Activated CD4-positive, alpha-beta T cell treated with anti-CD3 and anti-CD28 coated beads, Interleukin-2, amount 50 U/mL, for 4 hours (primary cell): ENCODE results near the gene SMARCA4.
"Not testable (repeated sequence)": the region's sequence is repeated elsewhere in the genome, so short reads cannot be mapped to it uniquely, and the experiment has no call there.

Experiments
- DNase-seq, 2 experiments: peaks; one replicate each; pipeline ENCODE4 v3.0.0-alpha.2; 2020

Gene SMARCA4

GRCh38 chr19:10929402-10929794, 31.4 kb upstream of the SMARCA4 start:
- no peak for DNase-seq

DNA sequence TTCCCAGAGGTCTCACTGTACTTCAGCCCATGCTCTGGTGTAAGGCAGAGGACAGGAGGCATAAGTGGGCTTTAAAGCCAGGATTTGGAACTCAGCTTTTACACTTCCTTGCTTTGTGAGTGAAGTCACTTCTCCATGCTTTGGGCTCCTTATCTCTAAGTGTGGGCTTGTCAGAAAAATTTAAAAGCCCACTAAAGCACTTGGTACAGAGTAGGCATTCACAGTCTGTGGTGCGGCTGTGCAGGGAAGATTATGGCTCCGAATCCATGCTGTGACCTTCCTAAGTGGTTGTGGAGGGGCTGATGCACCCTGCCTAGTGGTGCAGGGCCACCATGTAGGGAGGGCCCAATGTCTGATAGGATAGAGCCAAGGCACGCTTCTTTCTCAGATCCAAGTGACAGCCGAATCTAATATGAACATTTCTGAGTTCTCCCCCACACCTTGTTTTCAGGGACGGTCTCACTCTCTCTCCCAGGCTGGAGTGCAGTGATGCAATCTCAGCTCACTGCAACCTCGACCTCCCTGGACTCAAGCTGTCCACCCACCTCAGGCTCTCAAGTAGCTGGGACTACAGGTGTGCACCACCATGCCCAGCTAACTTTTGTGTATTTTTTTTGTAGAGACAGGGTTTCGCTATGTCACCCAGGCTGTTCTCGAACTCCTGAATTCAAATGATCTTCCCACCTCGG, 25.3 kb upstream of the SMARCA4 start:
- DNase-seq = no peak

GRCh38 chr19:10936661-10937084, 24.2 kb upstream of the SMARCA4 start:
- DNase-seq = no peak

GRCh38 chr19:10941649-10942048, 19.2 kb upstream of the SMARCA4 start:
- not testable (repeated sequence) for DNase-seq

- not testable (repeated sequence) for DNase-seq
Observed at GRCh38 chr19:10943412-10943811, 17.4 kb upstream of the SMARCA4 start.

DNA sequence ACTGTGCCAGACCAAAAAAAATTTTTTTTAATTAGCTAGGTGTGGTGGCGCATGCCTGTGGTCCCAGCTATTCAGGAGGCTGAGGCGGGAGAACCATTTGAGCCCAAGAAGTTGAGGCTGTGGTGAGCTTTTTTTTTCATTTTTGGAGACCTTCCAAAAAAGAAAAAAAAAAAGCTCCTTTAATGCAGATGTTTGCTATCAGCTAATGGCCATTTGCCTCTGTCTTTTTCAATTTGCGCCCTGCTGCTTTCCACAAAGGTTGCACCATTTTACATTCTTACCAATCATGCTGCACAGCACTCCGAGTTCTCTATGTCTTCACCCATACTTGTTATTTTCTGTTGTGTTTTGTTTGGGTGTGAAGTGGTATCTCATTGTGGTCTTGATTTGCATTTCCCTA, 15.6 kb upstream of the SMARCA4 start:
- DNase-seq = no peak

DNA sequence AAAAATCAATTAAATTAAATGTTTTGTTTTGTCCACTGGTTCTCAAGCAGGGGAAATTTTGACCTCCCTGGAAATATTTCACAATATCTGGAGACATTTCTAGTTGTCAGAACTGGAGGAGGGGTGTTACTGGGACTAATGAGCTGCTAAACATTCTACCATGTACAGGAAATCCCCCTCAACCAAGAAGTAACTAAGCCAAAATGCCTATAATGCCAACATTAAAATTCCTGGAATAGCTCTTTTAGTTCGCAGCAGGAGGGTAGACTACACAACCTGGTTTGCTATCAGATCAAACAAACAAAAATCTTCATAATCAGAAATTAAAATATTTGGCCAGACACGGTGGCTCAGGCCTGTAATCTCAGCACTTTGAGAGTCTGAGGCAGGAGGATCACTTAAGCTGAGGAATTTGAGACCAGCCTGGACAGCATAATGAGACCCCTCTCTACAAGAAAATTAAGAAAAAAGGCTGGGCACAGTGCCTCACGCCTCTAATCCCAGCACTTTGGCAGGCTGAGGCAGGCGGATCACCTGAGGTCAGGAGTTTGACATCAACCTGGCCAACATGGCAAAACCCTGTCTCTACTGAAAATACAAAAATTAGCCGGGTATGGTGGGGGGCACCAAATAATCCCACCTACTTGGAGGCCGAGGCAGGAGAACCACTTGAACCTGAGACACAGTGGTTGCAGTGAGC, 13.7 kb upstream of the SMARCA4 start:
- DNase-seq = no peak

- no peak for DNase-seq
Observed at GRCh38 chr19:10952809-10953208, 8.0 kb upstream of the SMARCA4 start.

- not testable (repeated sequence) for DNase-seq
Observed at GRCh38 chr19:10959277-10959968, 1.4 kb upstream of the SMARCA4 start.

DNA sequence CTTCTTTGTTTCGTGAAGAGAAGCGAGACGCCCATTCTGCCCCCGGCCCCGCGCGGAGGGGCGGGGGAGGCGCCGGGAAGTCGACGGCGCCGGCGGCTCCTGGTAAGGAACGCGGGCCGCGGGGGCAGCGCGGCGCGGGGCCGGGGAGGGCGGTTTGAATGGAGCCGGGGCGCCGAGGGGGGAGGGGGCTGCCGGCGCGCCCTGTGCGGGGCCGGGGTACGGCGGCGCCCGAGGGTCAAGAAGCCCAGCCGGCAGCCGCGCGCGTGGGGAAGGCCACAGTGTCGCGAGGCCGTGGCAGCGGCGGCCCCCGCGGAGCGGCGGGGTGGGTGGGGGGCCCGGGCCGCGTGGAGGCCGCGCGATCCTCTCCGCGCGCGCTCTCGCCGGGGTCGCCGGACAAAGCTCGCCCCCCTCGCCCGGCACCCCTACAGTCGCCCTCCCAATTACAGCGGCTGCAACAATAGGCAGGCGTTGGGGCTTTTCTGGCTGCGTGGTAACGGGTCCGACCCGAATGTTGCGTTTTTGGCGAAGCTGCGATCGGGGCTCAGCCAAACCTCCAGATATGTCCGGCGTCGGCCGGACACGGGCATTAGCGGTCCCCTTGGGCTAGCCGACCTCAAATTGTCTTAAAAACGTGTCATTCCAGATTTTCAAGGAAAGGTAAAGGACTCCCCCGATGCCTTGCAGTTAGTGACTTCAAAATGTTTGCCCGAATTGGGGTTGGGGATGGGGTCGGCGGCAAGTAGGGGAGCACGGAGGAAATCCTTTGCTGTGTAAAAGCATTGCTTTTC, 437 bp downstream of the SMARCA4 start:
- no peak for DNase-seq

- no peak for DNase-seq
Observed at GRCh38 chr19:10962863-10963262, 2.0 kb downstream of the SMARCA4 start.

GRCh38 chr19:10963865-10964264, 3.0 kb downstream of the SMARCA4 start:
- no peak for DNase-seq

- DNase-seq = no peak
Observed at GRCh38 chr19:10964903-10965302, 4.1 kb downstream of the SMARCA4 start.

DNA sequence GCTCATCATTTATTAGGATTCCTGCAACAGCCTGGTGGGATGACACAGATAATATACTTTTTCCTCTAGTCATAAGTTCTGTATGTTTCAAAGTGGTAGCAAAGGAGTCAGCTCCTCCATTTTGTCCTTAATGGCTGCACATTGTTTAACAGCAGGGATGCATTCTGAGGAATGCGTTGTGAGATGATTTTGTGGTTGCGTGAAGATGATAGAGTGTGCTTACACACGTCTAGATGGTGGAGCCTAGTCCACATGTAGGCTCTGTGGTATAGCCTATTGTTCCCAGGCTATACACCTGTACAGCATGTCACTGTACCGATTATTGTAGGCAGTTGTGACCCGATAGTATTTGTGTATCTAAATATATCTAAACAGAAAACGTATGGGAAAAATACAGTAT, 4.6 kb downstream of the SMARCA4 start:
- DNase-seq = no peak

DNA sequence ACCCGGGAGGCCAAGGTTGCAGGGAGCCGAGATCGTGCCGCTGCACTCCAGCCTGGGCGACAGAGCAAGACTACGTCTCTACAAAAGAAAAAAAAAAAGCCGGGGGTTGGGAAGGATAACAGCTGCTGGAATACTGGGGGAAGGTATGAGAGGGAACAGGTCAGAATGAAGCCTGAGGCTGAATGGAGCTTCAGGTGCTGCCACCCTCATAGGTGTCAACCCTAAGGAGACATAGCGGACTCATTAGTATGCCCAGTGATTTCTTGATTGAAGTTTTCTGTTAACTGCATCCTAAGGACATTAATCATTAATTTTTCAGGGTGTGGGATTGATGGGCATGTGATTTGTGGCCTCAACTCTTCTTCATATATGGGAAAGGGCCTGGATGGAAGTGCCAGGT, 6.0 kb downstream of the SMARCA4 start:
- no peak for DNase-seq

- no peak for DNase-seq
Observed at GRCh38 chr19:10968527-10969135, 7.8 kb downstream of the SMARCA4 start.

DNA sequence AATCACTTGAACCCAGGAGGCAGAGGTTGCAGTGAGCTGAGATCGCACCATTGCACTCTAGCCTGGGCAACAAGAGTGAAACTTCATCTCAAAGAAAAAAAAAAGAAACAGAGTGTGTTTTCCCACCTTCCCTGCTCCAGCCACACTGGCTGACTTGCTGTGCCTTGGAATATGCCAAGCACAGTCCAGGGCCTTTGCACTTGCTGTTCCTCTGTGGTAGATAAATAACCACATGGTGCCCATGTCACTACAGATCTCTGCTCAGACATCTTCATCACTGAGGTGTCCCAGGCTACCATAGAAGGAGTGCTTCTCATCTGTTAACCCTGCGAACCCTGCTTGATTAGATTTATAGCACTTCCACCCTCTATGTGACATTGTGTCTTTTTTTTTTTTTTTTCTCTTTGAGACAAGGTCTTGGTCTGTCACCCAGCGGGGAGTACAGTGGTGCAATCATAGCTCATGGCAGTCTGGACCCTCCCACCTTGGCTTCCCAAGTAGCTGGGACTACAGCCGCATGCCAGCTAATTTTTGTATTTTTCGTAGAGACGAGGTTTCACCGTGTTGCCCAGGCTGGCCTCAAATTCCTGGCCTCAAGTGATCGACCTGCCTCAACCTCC, 10.4 kb downstream of the SMARCA4 start:
- no peak for DNase-seq

GRCh38 chr19:10975374-10976130, 14.7 kb downstream of the SMARCA4 start:
- DNase-seq = no peak

- no peak for DNase-seq
Observed at GRCh38 chr19:10976131-10976892, 15.5 kb downstream of the SMARCA4 start.

GRCh38 chr19:10977742-10978092, 16.9 kb downstream of the SMARCA4 start:
- DNase-seq = no peak

- DNase-seq = no peak
Observed at GRCh38 chr19:10979951-10980381, 19.1 kb downstream of the SMARCA4 start.
